Measurements from ENCODE around the gene FOXI1.

GRCh38 chr5:170151097-170151831 is 45.6 kb downstream of the FOXI1 start:
- no peak for TF ChIP-seq CTCF (IDR thresholded peaks at IDR 0.05; ENCODE audit: extremely low read depth in 1 of 2, insufficient read depth in 1 of 2, low read depth in 1 of 2, low read length in 2 of 2)
- TF ChIP-seq FOS (IDR thresholded peaks at IDR 0.05; ENCODE audit: borderline replicate concordance, insufficient read depth, low read length) = peak; percentile 68
- peak; percentile 79 for TF ChIP-seq POLR2AphosphoS5 (IDR thresholded peaks at IDR 0.05; ENCODE audit: insufficient read depth, low read depth, low read length)
- no peak for TF ChIP-seq POLR2A (IDR thresholded peaks at IDR 0.05; ENCODE audit: low read depth, low read length)
- no peak for TF ChIP-seq MYC (IDR thresholded peaks at IDR 0.05; ENCODE audit: low read depth, low read length)
- TF ChIP-seq EZH2 (IDR thresholded peaks at IDR 0.05; ENCODE audit: borderline replicate concordance, low read depth, low read length, severe bottlenecking) = no peak
- peak; percentile 82 for TF ChIP-seq GATA2 (IDR thresholded peaks at IDR 0.05; ENCODE audit: insufficient read depth, insufficient read length, low read depth, low read length)
- TF ChIP-seq MAX (IDR thresholded peaks at IDR 0.05; ENCODE audit: insufficient read depth, insufficient read length) = no peak
- TF ChIP-seq JUN (IDR thresholded peaks at IDR 0.05; ENCODE audit: borderline replicate concordance, insufficient read depth, insufficient read length, low read depth) = peak; percentile 43
